ENCODE data around the gene PRKCA.

The PRKCA gene

DNA sequence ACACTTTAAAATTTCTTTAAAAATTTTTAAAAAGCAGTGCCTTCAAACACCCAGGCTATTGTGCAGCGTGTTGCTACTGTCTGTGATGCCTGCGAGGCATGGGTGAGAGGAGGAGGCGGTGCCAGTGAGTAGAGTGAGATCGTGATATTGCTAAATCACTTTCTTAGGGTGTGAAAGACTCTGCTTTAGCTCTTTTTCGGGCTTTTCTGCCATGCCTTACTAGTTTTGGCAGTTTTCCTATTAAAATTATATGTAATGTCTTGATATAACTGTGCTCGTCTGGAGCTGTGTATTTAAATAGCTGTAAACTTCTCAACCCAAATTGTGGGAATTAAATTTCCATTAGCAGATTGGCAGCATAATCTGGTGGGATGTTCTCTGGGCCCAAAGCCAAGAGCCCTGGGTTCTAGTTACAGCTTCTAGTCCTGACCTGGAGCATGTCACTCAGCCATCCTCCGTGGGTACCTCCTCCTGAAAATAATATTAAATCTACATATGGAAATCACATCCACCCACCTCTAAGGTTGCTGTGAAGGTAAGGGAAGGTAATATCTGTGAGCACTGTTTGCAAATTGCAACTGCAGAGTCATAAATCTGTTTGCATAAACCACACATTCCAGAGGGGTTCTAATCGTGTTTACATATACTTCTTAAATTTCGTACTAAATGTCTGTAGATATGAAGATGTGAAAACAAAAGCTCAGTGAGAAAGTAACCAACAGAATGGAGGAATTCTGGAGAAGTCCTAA lies 268.2 kb downstream of the PRKCA start:
- no peak for DNase-seq (ENCODE audit: low read depth, low spot score)

DNA sequence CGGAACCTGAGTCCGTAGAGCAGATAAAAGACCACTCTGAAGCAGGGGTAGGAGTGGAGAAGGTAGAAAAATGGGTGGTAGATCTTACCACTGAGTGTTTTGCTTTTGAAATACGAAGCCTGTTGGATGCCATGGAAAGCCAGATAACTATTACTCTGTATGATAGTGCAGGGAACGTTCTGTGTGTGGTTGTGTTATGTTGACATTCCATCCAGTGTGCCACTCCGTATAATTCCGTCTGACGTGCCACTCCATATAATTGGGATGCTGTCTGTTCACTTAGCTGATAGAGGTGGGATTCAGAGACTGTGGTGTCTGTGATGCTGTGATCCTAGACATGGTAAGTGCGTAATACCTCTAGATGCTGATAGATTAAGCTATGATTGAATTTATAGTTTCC lies 269.3 kb downstream of the PRKCA start:
- no peak for DNase-seq (ENCODE audit: low read depth, low spot score)

DNA sequence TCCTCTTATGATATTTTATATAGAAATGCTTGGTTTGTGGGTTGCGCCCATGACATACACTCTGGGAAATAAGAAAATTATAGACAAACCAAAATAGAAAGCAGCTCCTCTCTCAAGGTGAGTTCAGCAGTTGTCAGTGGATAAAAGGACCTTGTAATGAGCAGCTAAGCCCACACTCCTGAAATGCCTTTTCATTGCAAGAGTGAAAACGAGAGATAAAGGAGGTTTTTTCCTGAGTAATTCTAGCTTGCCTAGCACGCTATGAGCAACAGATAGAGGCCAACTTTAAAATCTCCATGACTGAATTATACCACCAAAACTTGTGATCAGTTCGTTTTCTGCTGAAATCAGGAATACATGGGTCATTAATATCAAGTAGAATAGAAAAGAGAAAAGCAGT lies 270.7 kb downstream of the PRKCA start:
- no peak for DNase-seq (ENCODE audit: low read depth, low spot score)

DNA sequence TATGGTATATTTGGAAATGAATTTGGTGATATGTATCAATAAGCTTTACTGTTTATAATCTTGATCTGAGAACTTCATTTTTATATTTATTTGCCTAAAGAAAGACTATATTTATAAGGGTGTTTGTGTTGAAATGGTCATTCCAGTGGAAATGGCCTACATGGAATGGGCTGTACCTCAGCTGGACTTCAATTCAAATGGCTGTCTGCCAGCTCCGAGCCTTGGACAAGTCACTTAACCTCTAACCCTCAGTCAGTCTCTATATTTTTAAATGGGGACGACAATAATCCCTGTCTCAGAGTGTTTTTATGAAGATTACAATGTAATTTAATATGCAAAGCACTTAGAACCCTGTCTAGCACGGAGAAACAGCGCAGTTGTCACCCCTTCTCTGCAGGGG lies 271.7 kb downstream of the PRKCA start:
- DNase-seq (ENCODE audit: low read depth, low spot score): no peak

DNA sequence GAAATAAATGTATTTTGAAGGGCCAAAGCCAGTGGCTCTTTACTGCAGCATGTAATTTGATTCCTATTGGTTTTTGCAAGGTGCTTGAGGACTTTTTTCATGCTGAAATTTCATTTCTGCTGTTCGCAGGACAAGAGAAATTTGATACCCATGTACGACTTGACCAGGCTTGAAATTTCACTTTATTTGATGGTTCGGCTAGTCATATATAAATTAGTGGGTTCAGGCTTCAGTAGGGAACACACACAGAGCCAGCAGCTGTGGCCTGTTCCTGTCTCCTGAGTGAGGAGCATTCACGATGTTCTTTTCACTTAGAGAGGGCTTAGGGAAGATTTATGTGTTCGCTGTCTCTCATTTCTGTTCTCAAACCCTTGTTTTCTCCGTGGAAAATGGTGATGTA lies 274.1 kb downstream of the PRKCA start:
- DNase-seq (ENCODE audit: low read depth, low spot score): no peak

DNA sequence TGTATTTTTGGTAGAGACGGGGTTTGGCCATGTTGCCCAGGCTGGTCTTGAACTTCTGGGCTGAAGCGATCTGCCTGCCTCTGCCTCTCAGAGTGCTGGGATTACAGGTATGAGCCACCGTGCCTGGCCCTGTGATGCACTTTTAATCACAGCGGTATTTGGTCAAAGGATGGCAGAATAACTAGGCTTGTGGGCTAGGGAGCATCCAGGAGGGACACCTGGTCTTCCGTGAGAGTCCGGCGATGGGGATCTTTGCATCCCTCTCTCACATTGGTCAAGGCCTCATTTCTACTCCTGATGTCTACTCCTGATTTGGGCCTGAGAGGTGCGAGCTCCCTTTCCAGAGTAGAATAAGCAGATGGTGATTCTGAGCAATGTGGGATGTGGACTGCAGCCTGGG lies 274.6 kb downstream of the PRKCA start:
- no peak for DNase-seq (ENCODE audit: low read depth, low spot score)

DNA sequence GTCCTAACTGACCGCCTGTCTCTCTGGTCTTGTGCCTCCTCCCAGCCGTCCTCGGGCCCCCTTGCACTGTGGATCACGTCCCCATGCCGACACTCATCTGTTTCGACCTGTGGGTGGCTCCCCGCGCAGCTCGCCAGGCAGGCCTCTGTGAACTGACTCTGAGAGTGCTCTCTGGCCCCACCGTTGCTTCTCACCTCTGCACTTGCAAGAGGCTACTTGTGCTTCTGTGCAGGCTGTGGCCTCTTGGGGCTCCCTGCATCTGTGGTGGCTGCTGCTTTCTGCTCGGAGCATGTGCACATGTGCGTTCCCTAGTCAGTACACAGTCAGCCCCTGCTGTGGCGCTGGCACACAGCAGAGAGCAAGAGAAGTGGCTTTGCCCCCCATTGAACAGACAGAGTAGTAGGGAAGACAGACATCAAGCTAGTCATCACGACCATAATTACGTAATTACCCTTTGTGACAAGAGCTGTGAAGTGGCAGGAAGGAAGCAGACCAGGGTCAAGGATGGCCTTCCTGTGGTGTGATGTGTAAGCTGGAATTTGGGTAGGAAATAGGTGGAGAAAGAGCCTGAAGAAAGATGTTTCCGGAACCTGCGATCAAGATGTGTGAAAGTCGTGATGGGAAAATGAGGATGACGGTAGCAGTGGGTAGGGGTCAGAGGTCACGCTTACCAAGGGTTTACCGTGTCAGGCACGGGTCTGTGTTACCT lies 276.5 kb downstream of the PRKCA start:
- no peak for DNase-seq (ENCODE audit: low read depth, low spot score)

DNA sequence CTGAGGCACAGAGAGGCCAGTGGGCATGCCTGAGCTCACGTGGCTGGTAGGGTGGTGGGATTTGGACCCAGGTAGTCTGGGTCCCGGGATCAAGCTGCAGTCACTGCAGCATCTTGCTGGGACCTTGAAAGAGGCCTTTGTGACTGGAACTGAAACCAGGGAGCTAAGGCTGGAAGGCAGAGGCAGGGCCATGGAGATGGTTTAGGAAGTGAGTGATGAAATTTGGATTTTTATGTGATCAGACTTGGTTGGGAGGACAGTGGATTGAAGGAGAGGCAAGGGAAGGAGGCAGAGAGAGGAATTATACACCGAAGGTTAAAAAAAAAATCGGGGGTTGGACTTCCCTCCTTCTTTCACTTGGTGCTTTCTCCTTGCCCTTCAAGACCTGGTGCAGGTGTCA lies 277.1 kb downstream of the PRKCA start:
- no peak for DNase-seq (ENCODE audit: low read depth, low spot score)

DNA sequence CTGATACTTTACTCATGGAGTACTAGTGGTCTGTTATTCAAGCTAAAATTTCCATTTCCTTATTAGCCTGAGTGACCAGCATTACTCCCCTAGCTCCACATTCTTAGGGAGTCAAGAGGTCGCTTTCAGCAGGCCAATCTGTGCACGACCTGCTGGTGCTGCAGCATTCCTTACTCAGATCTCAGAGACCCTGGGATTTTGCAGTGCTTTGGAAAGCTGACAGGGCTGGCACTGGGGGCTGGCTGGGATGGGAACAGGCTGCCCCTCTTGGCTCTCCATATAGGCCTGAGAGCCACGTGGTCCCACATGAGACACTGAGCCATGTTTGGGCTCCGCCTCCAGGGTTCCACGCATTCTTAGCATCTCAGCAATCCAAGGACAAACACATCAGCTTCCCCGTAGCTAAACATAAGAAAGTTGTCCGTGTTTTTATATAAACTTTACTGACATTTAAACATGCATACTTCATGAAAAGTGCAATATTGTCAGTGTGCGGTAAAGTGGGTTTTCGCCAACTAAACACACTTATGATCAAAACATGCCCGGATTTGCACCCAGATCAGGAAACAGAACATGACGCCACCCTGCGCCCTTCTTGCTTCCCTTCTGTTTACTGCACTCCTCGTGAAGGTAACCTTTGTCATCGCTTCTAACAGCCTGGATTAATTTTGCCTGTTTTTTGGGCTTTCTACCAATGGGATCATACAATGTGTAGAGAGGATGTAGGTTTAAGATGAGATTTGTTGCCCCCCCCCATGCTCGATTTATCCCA lies 278.0 kb downstream of the PRKCA start:
- DNase-seq (ENCODE audit: low read depth, low spot score): no peak

DNA sequence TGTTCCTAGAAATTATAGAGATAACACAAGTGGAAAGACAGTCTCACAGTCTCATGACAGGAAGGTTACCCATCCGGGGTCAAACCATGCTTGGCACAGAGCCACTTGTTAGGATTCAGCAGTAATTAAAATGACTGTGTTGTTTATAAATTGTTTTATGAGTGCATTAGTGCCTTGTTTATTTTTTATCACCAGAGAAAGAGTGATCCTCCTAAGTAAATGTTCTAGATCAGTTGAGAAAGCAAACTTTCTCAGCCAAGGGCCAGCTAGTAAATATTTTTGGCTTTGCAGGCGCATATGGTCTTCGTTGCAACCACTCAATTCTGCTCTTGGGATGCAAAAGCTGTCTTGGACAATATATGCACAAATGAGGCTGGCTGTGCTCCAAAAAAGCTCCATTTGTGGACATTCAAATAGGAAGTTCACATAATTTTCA lies 278.6 kb downstream of the PRKCA start:
- DNase-seq (ENCODE audit: low read depth, low spot score): no peak

DNA sequence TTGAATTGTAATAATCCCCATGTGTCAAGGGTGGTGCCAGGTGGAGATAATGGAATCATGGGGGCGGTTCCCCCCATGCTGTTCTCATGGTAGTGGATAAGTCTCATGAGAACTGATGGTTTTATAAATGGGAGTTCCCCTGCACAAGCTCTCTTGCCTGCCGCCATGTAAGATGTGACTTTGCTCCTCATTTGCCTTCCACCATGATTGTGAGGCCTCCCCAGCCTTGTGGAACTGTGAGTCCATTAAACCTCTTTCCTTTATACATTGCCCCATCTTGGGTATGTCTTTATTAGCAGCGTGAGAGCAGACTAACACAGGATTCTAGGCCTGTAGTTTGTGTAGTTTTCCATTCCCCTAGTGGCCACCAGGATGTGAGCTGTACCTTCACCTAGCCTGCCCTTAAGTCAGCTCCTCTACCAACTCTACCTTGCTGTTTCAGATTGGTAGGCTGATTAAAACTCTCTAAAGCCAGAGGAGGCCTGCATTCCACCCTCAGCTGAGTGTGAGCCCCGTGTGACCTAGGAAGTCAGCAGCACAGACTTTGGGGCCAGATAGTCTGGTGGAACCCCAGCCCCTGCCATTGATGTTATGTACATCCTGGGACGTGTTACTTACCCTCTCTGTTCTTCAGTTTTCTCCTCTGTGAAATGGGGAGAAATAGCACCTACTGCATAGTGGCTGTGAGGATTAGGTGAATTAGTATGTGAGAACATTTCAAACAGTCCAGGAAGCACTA lies 280.1 kb downstream of the PRKCA start:
- DNase-seq (ENCODE audit: low read depth, low spot score): no peak

DNA sequence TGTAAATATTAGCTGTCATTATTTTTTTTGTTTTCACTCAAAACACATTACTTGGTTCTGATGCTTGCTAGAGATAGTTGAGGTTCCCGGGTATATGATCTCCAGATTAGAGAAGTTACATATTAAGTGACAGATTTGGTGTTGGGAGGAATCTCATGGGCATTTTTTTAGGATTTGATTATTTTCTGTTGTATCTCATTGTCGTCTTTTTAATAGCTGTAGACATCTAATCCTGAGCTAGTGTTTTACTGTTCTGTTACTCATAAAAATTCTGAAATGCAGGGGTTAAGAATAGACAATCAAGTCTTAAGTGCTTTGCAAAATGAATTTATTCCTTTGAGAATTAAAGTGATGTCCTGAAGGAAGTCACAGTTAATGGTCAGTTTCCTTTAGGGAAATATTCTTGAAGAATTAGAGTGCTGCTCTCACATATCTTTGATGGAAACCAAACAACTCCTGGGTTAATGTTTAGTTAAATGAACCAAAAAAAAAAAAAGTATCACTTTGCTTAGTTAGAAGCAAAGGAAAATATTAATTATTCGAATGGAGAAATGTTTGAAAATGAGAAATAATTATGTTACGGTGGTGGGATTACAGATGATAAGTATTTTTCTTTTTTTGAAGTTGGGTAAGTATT lies 280.8 kb downstream of the PRKCA start:
- no peak for DNase-seq (ENCODE audit: low read depth, low spot score)

DNA sequence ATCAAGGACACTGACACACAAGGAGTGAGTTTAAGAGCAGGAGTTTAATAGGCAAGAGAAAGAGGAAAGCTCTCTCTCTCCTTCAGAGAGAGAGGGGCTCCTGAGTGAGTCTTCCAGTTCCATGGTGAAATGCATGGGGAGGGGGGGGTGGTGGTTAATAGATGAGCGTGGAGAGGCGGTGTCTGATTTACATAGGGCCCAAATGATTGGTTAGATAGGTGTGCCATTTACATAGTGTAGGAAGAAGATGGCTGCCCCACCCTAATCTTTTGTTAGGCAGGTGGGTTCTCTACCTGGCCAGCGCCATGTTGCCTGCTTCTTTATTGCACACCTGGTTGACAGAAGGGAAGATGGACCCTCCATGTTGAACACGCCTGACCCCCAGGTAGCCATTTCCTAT lies 282.5 kb downstream of the PRKCA start:
- DNase-seq (ENCODE audit: low read depth, low spot score): no peak

DNA sequence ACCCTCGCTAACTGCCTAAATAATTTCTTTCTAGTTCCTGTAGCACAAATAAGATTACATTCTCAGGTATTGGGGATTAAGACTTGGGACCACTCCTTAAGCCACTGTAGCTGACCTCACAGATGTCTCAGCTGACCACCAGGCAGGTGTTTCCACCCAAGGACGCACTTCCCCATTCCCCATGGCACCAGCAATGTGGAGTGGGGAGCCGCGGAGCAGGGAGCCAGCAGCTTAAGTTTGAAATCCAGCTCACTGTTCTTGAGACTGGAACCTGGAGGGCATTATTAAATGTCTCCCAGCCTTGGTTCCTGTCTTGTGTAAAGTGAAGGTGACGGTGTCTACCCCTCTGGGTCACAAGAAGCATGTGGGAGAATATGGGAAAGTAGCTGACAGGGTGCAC lies 283.1 kb downstream of the PRKCA start:
- DNase-seq (ENCODE audit: low read depth, low spot score): no peak

DNA sequence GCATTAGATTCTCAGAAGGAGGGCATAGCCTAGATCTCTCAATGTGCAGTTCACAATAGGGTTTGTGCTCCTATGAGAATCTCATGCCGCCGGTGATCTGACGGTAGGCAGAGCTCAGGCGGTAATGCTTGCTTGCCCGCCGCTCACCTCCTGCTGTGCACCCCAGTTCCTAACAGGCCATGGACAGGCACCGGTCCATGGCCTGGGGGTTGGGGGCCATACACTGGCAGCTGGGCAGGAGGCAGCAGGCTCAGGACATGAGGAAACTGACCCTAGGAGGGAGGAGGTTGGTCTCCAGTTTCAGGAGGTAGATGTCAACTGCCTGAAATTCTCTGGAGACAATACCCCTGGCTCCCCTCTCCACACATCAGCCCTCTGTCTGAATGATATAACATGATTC lies 287.5 kb downstream of the PRKCA start:
- DNase-seq (ENCODE audit: low read depth, low spot score): no peak

DNA sequence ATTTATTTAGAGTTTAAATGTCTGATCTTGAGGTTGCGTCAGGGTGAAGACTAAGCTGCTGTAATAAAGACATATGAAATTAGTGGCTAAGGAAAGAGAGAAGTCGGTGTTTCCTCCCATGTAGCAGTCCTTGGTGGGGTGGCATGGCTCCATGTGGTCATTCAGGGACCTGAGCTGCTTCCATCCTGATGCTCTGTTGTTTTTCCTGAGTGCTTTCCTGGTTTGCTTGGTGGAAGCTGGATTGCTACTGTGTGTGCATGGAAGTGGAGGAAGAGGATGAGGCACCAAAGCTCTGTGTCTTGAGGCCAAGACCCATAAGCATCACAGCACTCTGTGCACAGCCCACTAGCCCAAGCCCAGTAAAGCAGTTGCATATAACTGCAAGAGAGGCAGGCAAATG lies 290.7 kb downstream of the PRKCA start:
- DNase-seq (ENCODE audit: low read depth, low spot score): no peak

DNA sequence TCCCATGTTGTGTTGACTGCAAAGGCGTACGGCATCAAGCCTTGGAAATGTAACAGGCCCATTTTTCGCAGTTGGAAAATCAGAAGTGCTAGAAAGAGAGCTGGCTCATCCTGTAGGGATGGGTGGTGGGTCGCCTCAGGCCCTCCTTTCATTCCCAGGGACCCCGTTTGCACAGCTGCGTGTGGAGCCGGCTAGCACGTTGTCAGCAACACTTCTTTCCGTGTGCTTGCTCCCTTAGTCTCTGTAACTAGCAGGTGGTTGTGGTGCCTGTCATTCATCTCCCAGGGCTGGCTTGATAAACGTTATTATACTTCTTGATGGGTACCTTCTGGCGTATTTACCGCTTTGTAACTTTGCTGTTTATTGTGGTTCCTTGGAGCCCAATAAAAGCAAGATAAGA lies 293.5 kb downstream of the PRKCA start:
- no peak for DNase-seq (ENCODE audit: low read depth, low spot score)

DNA sequence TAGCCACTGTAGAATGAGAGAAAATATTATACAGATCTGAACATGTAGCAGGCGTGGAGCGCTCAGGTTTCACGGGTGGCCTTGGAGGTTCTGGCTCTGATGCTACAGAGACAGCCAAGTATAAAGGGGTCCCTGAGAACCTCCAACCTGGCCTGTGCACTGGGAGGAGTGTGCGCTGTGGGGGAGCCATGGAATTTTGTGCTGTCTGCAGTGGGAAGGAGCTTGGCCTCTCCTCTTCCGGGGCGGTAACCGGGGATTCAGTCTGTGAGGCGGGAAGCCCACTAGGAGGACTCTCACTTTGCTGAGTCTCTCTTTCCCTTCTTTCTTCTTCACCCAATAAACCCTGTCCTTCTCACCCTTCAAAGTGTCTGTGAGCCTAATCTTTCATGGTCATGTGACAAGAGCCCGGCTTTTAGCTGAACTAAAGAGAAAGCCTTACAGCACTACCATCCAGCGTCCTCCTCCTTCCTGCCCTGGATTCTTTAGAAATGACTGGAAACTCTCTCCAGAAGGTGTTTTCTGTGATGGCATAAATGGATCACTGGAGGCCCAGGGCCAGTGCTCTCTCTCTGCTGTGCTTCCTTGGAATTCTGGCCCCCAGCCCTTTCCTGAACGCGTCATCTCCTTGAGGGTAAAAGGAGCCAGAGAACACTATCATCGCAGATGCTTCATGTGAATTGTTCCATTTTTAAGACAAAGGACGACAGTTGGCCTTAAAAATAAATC lies 300.4 kb downstream of the PRKCA start:
- no peak for DNase-seq (ENCODE audit: low read depth, low spot score)

DNA sequence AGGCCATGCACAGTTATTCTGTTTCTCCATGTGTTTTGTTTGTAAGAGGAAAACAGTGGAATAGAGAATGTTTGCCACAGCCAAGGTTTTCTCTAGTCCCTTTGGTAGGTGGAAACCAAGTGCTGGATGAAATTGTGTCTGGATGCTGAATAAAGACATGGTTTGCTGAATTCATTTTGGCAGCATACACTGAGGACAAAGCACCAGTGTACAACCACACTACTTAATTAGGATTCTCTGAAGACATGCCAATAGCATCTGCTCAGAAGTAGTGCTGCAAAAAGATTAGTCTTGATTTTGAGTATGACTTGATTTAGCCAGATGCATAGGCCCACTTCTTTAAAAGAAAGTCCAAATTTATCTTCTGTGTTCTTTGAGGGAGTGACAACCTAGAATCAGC lies 302.0 kb downstream of the PRKCA start:
- DNase-seq (ENCODE audit: low read depth, low spot score): no peak

DNA sequence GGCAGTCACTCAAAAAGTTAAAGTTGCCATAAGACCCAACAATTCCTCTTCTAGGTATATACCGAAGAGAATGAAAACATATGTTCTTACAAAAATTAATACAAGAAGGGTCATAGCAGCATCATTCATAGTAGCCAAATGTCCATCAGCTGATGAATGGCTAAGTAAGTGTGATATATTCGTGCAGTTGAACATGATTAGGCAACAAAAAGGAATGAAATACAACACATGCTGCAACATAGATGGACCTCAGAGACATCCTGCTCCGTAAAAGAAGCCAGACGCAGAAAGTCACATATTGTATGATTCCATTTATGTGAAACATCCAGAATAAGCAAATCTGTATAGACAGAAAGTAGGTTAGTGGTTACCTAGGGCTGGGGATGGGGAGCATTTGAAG lies 303.1 kb downstream of the PRKCA start:
- DNase-seq (ENCODE audit: low read depth, low spot score): no peak
